H1 (cell line): ENCODE results near the gene PXDC1. TPM values are rescaled to one million over a fixed set of nuclear protein-coding genes. Genes with fewer than 3 reads are reported as not detected.

Experiments
- BRCA1 ChIP-seq: IDR thresholded peaks from 2 replicates; pipeline ENCODE4 v1.6.1; 2012; ENCODE audit warnings: low read depth, low read length, improper control_type of control experiment
- CEBPB ChIP-seq: IDR thresholded peaks from 2 replicates; pipeline ENCODE4 v1.6.1; 2012; ENCODE audit warnings: low read depth, low read length
- CREB1 ChIP-seq: IDR thresholded peaks from 2 replicates; pipeline ENCODE4 v1.6.1; 2012; ENCODE audit warnings: inconsistent platforms
- CTCF ChIP-seq, 3 experiments: IDR thresholded peaks; 1 replicate in 2 of 3; 2 replicates in 1 of 3; pipeline versions ENCODE4 v1.5.1 to v1.6.1; 2011; ENCODE audit warnings: low read length in 3 of 3, mild to moderate bottlenecking in 3 of 3, inconsistent platforms in 2 of 3, low read depth in 1 of 3, moderate library complexity in 1 of 3; ENCODE audit not compliant: insufficient read depth in 1 of 3; ENCODE audit errors: control extremely low read depth in 1 of 3
- POLR2AphosphoS5 ChIP-seq: IDR thresholded peaks from 2 replicates; pipeline ENCODE4 v1.6.1; 2011; ENCODE audit warnings: low read depth, low read length
- SAP30 ChIP-seq: fragments of 300-600 bp; sonication (generic); IDR thresholded peaks from 2 replicates; pipeline ENCODE4 v1.7.1; 2012; ENCODE audit warnings: low read length, moderate library complexity, mild to moderate bottlenecking, inconsistent platforms; ENCODE audit not compliant: insufficient read depth, insufficient replicate concordance
- TBP ChIP-seq: IDR thresholded peaks from 2 replicates; pipeline ENCODE4 v1.6.1; 2011; ENCODE audit warnings: low read depth, low read length, improper control_type of control experiment
- polyA plus RNA-seq, 7 experiments: library from polyadenylated mRNA; depleted of rRNA in 3 of 7; stranded (reverse) in 5 of 7; unstranded in 2 of 7; fragments of >200 nt in 5 of 7; fragments of 200-250 nt in 2 of 7; gene quantifications; 1 replicate in 5 of 7; 2 replicates in 1 of 7; 4 replicates in 1 of 7; pipeline versions ENCODE4 v1.2.1 to v1.2.3, GENCODE V29; 2011 to 2013; ENCODE audit warnings: missing spikeins in 2 of 7, mixed read lengths in 2 of 7
- total RNA-seq: library from RNA; stranded (reverse); fragmentation: NEBNext Ultra II Directional; extraction: Animal tissue kit (Norgen Biotek cat#: 25700); gene quantifications from 2 replicates; pipeline ENCODE4 v1.2.1, GENCODE V29; 2021

The PXDC1 gene
- total and polyA plus RNA-seq, 2 of the 8 experiments (the other 6 are each of a cell fraction or from before 2014, with no cell fraction given), result 1.7 to 2.0 TPM

GRCh38 chr6:3747100-3747737 lies 4.3 kb downstream of the PXDC1 start (continued):
- no peak for TF ChIP-seq TBP
- TF ChIP-seq CREB1, result no peak
- no peak for TF ChIP-seq POLR2AphosphoS5
- no peak for TF ChIP-seq BRCA1
- TF ChIP-seq SAP30, result no peak
- no peak for TF ChIP-seq CEBPB
- TF ChIP-seq CTCF (IDR thresholded peaks at IDR 0.05; ENCODE audit: control extremely low read depth in 1 of 3, insufficient read depth in 1 of 3, low read depth in 1 of 3, low read length in 3 of 3), result no peak
